HepG2 (cell line): Measurements from ENCODE around the gene GPATCH4. TPM values are rescaled to one million over a fixed set of nuclear protein-coding genes. Genes with fewer than 3 reads are reported as not detected.

Source experiments
- ATAC-seq: fragments of 200-7000 bp; cut with Tn5 transposase; 3 replicates; pipeline ENCODE4 v1.9.1; 2020; ENCODE audit warnings: mild to moderate bottlenecking, moderate library complexity
- BruUV-seq: library from RNA; stranded (reverse); fragments of 400-500 nt; replicated peaks from 2 replicates; lab custom pipeline; 2021; lab: Mats Ljungman, UMichigan
- CTCF ChIA-PET: fragments of 300-600 bp; formaldehyde crosslinking; extraction: SDS; loops from one replicate; lab custom pipeline; 2021; ENCODE audit warnings: low total read pairs, inconsistent platforms, low intra/inter-chr PET ratio; lab: Yijun Ruan, JAX
- POLR2A ChIA-PET: fragments of 350-600 bp; sonication (Branson Sonifier 250); formaldehyde crosslinking; loops from one replicate; lab custom pipeline; 2020; ENCODE audit warnings: antibody characterized with exemption, inconsistent platforms; lab: Yijun Ruan, JAX
- DNase-seq: peaks from one replicate; pipeline ENCODE4 v3.0.0-alpha.2; 2015; ENCODE audit warnings: low spot score
- FAIRE-seq: peaks from 3 replicates; lab custom pipeline; 2011; peaks lifted over from hg19 to GRCh38; lab: Jason Lieb, UNC
- H2AFZ ChIP-seq: one replicate; pipeline ENCODE4 v1.6.1; 2011; ENCODE audit warnings: low read length, inconsistent platforms
- H3K27ac ChIP-seq: fragments of 300-600 bp; 3 replicates; pipeline ENCODE4 v1.8.0; 2011; ENCODE audit warnings: mixed run types, mild to moderate bottlenecking, mixed read lengths, low read length, inconsistent platforms; ENCODE audit not compliant: insufficient read depth; ENCODE audit errors: extremely low read length
- H3K27me3 ChIP-seq, 2 experiments: fragments of 200-600 bp in 1 of 2; 2 replicates in 1 of 2; 3 replicates in 1 of 2; pipeline versions ENCODE4 v1.6.0 to v1.8.0; 2011; ENCODE audit warnings: low read length in 2 of 2, mild to moderate bottlenecking in 2 of 2, moderate library complexity in 2 of 2, inconsistent platforms in 1 of 2; ENCODE audit not compliant: insufficient read depth in 2 of 2, control insufficient read depth in 1 of 2
- H3K36me3 ChIP-seq, 2 experiments: fragments of 200-600 bp in 1 of 2; replicated peaks in 1 of 2; 2 replicates in 1 of 2; 3 replicates in 1 of 2; pipeline versions ENCODE4 v1.5.1 to v1.8.0; 2011; ENCODE audit warnings: low read length in 2 of 2, inconsistent platforms in 1 of 2; ENCODE audit not compliant: insufficient read depth in 2 of 2, control insufficient read depth in 1 of 2
- H3K4me1 ChIP-seq: 2 replicates; pipeline ENCODE4 v1.5.1; 2012; ENCODE audit warnings: low read length, inconsistent platforms; ENCODE audit not compliant: insufficient read depth
- H3K4me2 ChIP-seq: 2 replicates; pipeline ENCODE4 v1.6.0; 2011; ENCODE audit warnings: low read depth, low read length, inconsistent platforms
- H3K4me3 ChIP-seq, 3 experiments: fragments of 200-600 bp in 1 of 3; sonication (generic), shearing (Covaris generic) in 1 of 3; replicated peaks in 1 of 3; 2 replicates each; pipeline ENCODE4 v1.5.1; 2011 to 2016; ENCODE audit warnings: low read length in 3 of 3, inconsistent platforms in 2 of 3, low read depth in 2 of 3, mild to moderate bottlenecking in 2 of 3, control low read depth in 1 of 3, mixed read lengths in 1 of 3; ENCODE audit not compliant: insufficient read depth in 1 of 3
- H3K79me2 ChIP-seq: one replicate; pipeline ENCODE4 v1.6.1; 2011; ENCODE audit warnings: low read length, inconsistent platforms; ENCODE audit not compliant: insufficient read depth
- H3K9ac ChIP-seq: 2 replicates; pipeline ENCODE4 v1.6.0; 2011; ENCODE audit warnings: mild to moderate bottlenecking, low read depth, low read length, inconsistent platforms; ENCODE audit not compliant: insufficient read depth
- H3K9me3 ChIP-seq: 2 replicates; pipeline ENCODE4 v1.5.1; 2012; ENCODE audit warnings: mild to moderate bottlenecking, low read length
- H4K20me1 ChIP-seq: 2 replicates; pipeline ENCODE4 v1.6.0; 2011; ENCODE audit warnings: inconsistent platforms, mild to moderate bottlenecking, low read length, moderate library complexity; ENCODE audit not compliant: insufficient read depth
- BCL6 ChIP-seq: IDR thresholded peaks from 2 replicates; pipeline ENCODE4 v1.6.1; 2016; ENCODE audit warnings: missing genetic modification reagents, missing compliant biosample characterization
- FOXA1 ChIP-seq, 2 experiments: fragments of 450-650 bp in 1 of 2; sonication (generic) in 1 of 2; formaldehyde crosslinking in 1 of 2; IDR thresholded peaks; 2 replicates each; pipeline versions ENCODE4 v1.4.0 to v1.6.1; 2016 to 2020; ENCODE audit warnings: missing genetic modification reagents in 1 of 2
- GABPB1 ChIP-seq: IDR thresholded peaks from 2 replicates; pipeline ENCODE4 v1.6.1; 2016; ENCODE audit warnings: mild to moderate bottlenecking, missing genetic modification reagents, moderate library complexity, missing compliant biosample characterization
- HDAC1 ChIP-seq: sonication (generic); formaldehyde crosslinking; IDR thresholded peaks from 2 replicates; pipeline ENCODE4 v1.5.1; 2020; ENCODE audit warnings: mild to moderate bottlenecking, missing genetic modification reagents
- KDM3A ChIP-seq: IDR thresholded peaks from 2 replicates; pipeline ENCODE4 v1.6.1; 2018; ENCODE audit warnings: low read depth, missing compliant biosample characterization
- MTF1 ChIP-seq: sonication (generic); formaldehyde crosslinking; IDR thresholded peaks from 2 replicates; pipeline ENCODE4 v1.5.0; 2020; ENCODE audit warnings: missing genetic modification reagents
- NFE2 ChIP-seq: sonication (generic); formaldehyde crosslinking; IDR thresholded peaks from 2 replicates; pipeline ENCODE4 v1.4.0; 2020; ENCODE audit warnings: missing genetic modification reagents
- NFKBIZ ChIP-seq: IDR thresholded peaks from 2 replicates; pipeline ENCODE4 v1.6.1; 2018; ENCODE audit warnings: missing genetic modification reagents, missing compliant biosample characterization
- SP4 ChIP-seq: sonication (generic); formaldehyde crosslinking; IDR thresholded peaks from 2 replicates; pipeline ENCODE4 v1.8.1; 2023; ENCODE audit warnings: mild to moderate bottlenecking, missing genetic modification reagents
- ZNF101 ChIP-seq: sonication (generic); formaldehyde crosslinking; IDR thresholded peaks from 2 replicates; pipeline ENCODE4 v1.4.0; 2020; ENCODE audit warnings: mild to moderate bottlenecking, low read depth, missing genetic modification reagents, borderline replicate concordance
- ZNF160 ChIP-seq: sonication (generic); formaldehyde crosslinking; IDR thresholded peaks from 2 replicates; pipeline ENCODE4 v1.8.0; 2022; ENCODE audit warnings: mild to moderate bottlenecking, inconsistent platforms, missing genetic modification reagents
- ZNF225 ChIP-seq: sonication (generic); formaldehyde crosslinking; IDR thresholded peaks from 2 replicates; pipeline ENCODE4 v1.4.0; 2020; ENCODE audit warnings: mild to moderate bottlenecking, missing genetic modification reagents
- ZNF724P ChIP-seq: sonication (generic); formaldehyde crosslinking; IDR thresholded peaks from 2 replicates; pipeline ENCODE4 v1.8.0; 2022; ENCODE audit warnings: missing genetic modification reagents, borderline replicate concordance
- ZNF850 ChIP-seq: sonication (generic); formaldehyde crosslinking; conservative IDR thresholded peaks from 2 replicates; pipeline ENCODE4 v1.9.0; 2021; ENCODE audit warnings: mild to moderate bottlenecking, missing genetic modification reagents
- WGBS: methylation state at CpG from one replicate; pipeline ENCODE4 v1.1.6; 2017; ENCODE audit warnings: low lambda C conversion rate; 5-methylcytosine and 5-hydroxymethylcytosine counted together
- in situ Hi-C: cut with HindIII; loops from 2 replicates; pipeline ENCODE4 v1.10.0; 2017; ENCODE audit warnings: low pct_unique_long_range_greater_than_20kb; ENCODE audit not compliant: extremely low pct_ligation_motif_present
- intact Hi-C: fragments of 100-400 bp; cut with micrococcal nuclease; formaldehyde crosslinking; loops from one replicate; pipeline ENCODE4 v1.10.0; 2022; ENCODE audit not compliant: unreplicated experiment
- polyA plus RNA-seq, 8 experiments: library from polyadenylated mRNA; depleted of rRNA in 3 of 8; stranded (reverse) in 7 of 8; unstranded in 1 of 8; fragments of >200 nt; fragmentation: Illumina TruSeq in 4 of 8; extraction: Trizol in 4 of 8; gene quantifications; 2 replicates each; pipeline versions ENCODE4 v1.2.1 to v1.2.3, GENCODE V29; 2011 to 2016; ENCODE audit warnings: low read depth in 4 of 8, missing spikeins in 1 of 8, mixed read lengths in 1 of 8; ENCODE audit not compliant: insufficient read depth in 1 of 8
- total RNA-seq, 5 experiments: library from RNA; depleted of rRNA; stranded (reverse); fragments of >200 nt; fragmentation: Illumina TruSeq; extraction: Trizol; gene quantifications; 2 replicates each; pipeline ENCODE4 v1.2.3, GENCODE V29; 2016; ENCODE audit warnings: low read depth in 1 of 5
- TF ChIP-seq, protein P1 (sequence below): sonication (generic); formaldehyde crosslinking; IDR thresholded peaks from 2 replicates; pipeline ENCODE4 v1.5.0; 2020; ENCODE audit warnings: mild to moderate bottlenecking, missing genetic modification reagents, borderline replicate concordance
- TF ChIP-seq, protein P2 (sequence below): sonication (generic); formaldehyde crosslinking; IDR thresholded peaks from 2 replicates; pipeline ENCODE4 v1.8.0; 2022; ENCODE audit warnings: mild to moderate bottlenecking, missing genetic modification reagents, moderate library complexity
- TF ChIP-seq, protein P3 (sequence below): sonication (generic); formaldehyde crosslinking; IDR thresholded peaks from 2 replicates; pipeline ENCODE4 v1.4.0; 2020; ENCODE audit warnings: missing genetic modification reagents

GPATCH4 gene
- total and polyA plus RNA-seq, 2 of the 13 experiments (the other 11 are each of a cell fraction or from before 2014, with no cell fraction given) = 19.2 to 37.9 TPM

DNA sequence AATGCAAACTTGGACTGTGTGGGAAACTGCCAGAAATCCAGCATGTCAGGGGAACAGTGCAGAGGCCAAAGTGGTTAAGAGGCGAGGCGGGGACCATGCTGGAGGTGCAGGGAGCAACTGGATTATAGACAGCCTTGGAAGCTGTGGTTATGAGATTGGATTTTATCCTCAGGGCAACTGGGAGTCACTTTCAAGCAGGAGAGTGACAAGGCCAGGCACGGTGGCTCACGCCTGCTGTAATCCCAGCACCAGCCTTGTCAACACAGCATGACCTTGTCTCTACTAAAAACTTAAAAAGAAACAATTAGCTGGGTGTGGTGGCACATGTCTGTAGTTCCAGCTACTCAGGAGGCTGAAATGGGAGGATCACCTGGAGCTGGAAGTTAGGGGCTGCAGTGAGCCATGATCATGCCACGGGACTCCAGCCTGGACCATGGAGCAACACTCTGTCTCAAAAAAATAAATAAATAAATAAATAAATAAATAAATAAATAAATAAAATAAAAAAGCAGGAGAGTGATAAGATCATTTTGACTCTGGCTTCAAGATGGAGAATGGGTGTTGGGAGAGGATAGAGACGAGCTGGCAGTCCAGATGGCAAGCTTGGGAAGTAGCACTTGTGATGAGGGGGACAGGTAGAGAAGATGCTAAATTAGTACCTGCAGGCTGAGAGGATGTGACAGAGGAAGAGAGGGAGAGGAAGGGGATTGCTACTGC, 21.5 kb upstream of the GPATCH4 start:
- H3K79me2 ChIP-seq = no peaks in the 10 kb centered on the region
- ATAC-seq = no peak
- no peak overlapping the region for H3K9ac ChIP-seq
- BruUV-seq = no TSS peak
- H3K27ac ChIP-seq = no peak overlapping the region
- FAIRE-seq = no peak
- WGBS = 28% methylated on average over 6 of the region's 6 CpGs
- TF ChIP-seq, protein P1, sequence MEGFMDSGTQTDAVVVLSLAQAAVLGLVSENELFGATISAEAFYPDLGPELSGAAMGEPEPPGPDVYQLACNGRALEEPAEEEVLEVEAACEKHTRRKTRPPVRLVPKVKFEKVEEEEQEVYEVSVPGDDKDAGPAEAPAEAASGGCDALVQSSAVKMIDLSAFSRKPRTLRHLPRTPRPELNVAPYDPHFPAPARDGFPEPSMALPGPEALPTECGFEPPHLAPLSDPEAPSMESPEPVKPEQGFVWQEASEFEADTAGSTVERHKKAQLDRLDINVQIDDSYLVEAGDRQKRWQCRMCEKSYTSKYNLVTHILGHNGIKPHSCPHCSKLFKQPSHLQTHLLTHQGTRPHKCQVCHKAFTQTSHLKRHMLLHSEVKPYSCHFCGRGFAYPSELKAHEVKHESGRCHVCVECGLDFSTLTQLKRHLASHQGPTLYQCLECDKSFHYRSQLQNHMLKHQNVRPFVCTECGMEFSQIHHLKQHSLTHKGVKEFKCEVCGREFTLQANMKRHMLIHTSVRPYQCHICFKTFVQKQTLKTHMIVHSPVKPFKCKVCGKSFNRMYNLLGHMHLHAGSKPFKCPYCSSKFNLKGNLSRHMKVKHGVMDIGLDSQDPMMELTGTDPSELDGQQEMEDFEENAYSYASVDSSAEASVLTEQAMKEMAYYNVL (CRISPR knock-in tag) = no peak
- no peak for TF ChIP-seq ZNF850
- TF ChIP-seq HDAC1 = no peak
- TF ChIP-seq FOXA1 (IDR thresholded peaks at IDR 0.05) = no peak
- 0 out of 2 replicates have a peak, but pooled peaks have one; percentile 14 for TF ChIP-seq FOXA1 (CRISPR knock-in tag; IDR thresholded peaks at IDR 0.05)
- TF ChIP-seq ZNF724P (CRISPR knock-in tag) = no peak
- TF ChIP-seq ZNF225 (CRISPR knock-in tag) = no peak
- peak; percentile 15; the same call in 1 of the 2 replicates for TF ChIP-seq BCL6 (CRISPR knock-in tag)
- TF ChIP-seq ZNF160 (CRISPR knock-in tag) = no peak
- TF ChIP-seq, protein P2, sequence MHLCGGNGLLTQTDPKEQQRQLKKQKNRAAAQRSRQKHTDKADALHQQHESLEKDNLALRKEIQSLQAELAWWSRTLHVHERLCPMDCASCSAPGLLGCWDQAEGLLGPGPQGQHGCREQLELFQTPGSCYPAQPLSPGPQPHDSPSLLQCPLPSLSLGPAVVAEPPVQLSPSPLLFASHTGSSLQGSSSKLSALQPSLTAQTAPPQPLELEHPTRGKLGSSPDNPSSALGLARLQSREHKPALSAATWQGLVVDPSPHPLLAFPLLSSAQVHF (CRISPR knock-in tag) = no peak
- no peak for TF ChIP-seq ZNF101 (CRISPR knock-in tag)
- no peak for TF ChIP-seq MTF1
- no peak for TF ChIP-seq GABPB1 (CRISPR knock-in tag)
- TF ChIP-seq SP4 (CRISPR knock-in tag) = no peak
- TF ChIP-seq, protein P3, sequence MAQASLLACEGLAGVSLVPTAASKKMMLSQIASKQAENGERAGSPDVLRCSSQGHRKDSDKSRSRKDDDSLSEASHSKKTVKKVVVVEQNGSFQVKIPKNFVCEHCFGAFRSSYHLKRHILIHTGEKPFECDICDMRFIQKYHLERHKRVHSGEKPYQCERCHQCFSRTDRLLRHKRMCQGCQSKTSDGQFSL = no peak
- no peak for TF ChIP-seq KDM3A (CRISPR knock-in tag)
- no peak for TF ChIP-seq NFKBIZ (CRISPR knock-in tag)
- no peak for TF ChIP-seq NFE2 (CRISPR knock-in tag)
- no peak for DNase-seq
- no peaks in the 10 kb centered on the region for H4K20me1 ChIP-seq
- H3K4me3 ChIP-seq = no peak overlapping the region
- POLR2A ChIA-PET = no interaction called here
- CTCF ChIA-PET = no interaction called here
- no peak overlapping the region for H2AFZ ChIP-seq
- H3K4me2 ChIP-seq = no peak overlapping the region
- in situ Hi-C loops = no loop called here
- peaks cover 34% of the 10 kb centered on the region for H3K4me1 ChIP-seq
- no peaks in the 10 kb centered on the region for H3K36me3 ChIP-seq
- H3K9me3 ChIP-seq = no peaks in the 10 kb centered on the region
- intact Hi-C loops = no loop called here
- peaks cover 13 to 49% of the 10 kb centered on the region in 2 experiments for H3K27me3 ChIP-seq
